HEK293 (cell line): ENCODE measurements around the gene RELT.
"Not testable (repeated sequence)": the region's sequence is repeated elsewhere in the genome, so short reads cannot be mapped to it uniquely, and the experiment has no call there.

Experiments
- CTCF ChIA-PET: fragments of 350-600 bp; formaldehyde crosslinking; extraction: SDS; loops from one replicate; lab custom pipeline; 2021; ENCODE audit warnings: antibody characterized with exemption; lab: Yijun Ruan, JAX
- POLR2A ChIA-PET: fragments of 300-600 bp; formaldehyde crosslinking; extraction: SDS; loops from one replicate; lab custom pipeline; 2020; ENCODE audit warnings: antibody characterized with exemption, inconsistent platforms; lab: Yijun Ruan, JAX
- H3K27ac ChIP-seq: fragments of 200-500 bp; sonication (Bioruptor generic); 2 replicates; pipeline ENCODE4 v1.5.1; 2014; ENCODE audit warnings: low read depth, low read length, control low read depth, inconsistent platforms; ENCODE audit errors: extremely low read depth
- H3K36me3 ChIP-seq, 2 experiments: fragments of 200-500 bp in 1 of 2; sonication (Bioruptor generic) in 1 of 2; 1 replicate in 1 of 2; 2 replicates in 1 of 2; pipeline ENCODE4 v1.5.1; 2014 to 2017; ENCODE audit warnings: inconsistent platforms in 2 of 2, low read length in 2 of 2; ENCODE audit not compliant: control insufficient read depth in 2 of 2, insufficient read depth in 1 of 2
- H3K4me1 ChIP-seq: fragments of 200-500 bp; sonication (Bioruptor generic); 2 replicates; pipeline ENCODE4 v1.5.1; 2014; ENCODE audit warnings: mild to moderate bottlenecking, low read length, inconsistent platforms; ENCODE audit not compliant: control insufficient read depth, insufficient read depth
- H3K4me3 ChIP-seq: 2 replicates; pipeline ENCODE4 v1.5.1; 2011; ENCODE audit warnings: low read depth, mild to moderate bottlenecking, control low read depth, low read length, moderate library complexity
- H3K9me3 ChIP-seq: fragments of 200-500 bp; sonication (Bioruptor generic); 2 replicates; pipeline ENCODE4 v1.5.1; 2014; ENCODE audit warnings: low read depth, low read length, inconsistent platforms; ENCODE audit not compliant: control insufficient read depth, insufficient read depth
- GFI1B ChIP-seq: fragments of 450-650 bp; formaldehyde crosslinking; IDR thresholded peaks from 2 replicates; pipeline ENCODE4 v1.5.1; 2016; ENCODE audit warnings: missing biosample characterization, missing genetic modification characterization
- KLF7 ChIP-seq: fragments of 450-650 bp; formaldehyde crosslinking; IDR thresholded peaks from 2 replicates; pipeline ENCODE4 v1.5.1; 2016; ENCODE audit warnings: missing biosample characterization, missing genetic modification characterization, borderline replicate concordance
- REPIN1 ChIP-seq: fragments of 450-650 bp; formaldehyde crosslinking; IDR thresholded peaks from 2 replicates; pipeline ENCODE4 v1.5.1; 2017; ENCODE audit warnings: missing biosample characterization, missing genetic modification characterization, low read depth
- SP7 ChIP-seq: fragments of 450-650 bp; formaldehyde crosslinking; IDR thresholded peaks from 2 replicates; pipeline ENCODE4 v1.5.1; 2016; ENCODE audit warnings: missing biosample characterization, missing genetic modification characterization
- TSHZ1 ChIP-seq: fragments of 450-650 bp; formaldehyde crosslinking; IDR thresholded peaks from 2 replicates; pipeline ENCODE4 v1.5.1; 2016; ENCODE audit warnings: missing biosample characterization, missing genetic modification characterization, borderline replicate concordance
- WT1 ChIP-seq: fragments of 450-650 bp; formaldehyde crosslinking; IDR thresholded peaks from 2 replicates; pipeline ENCODE4 v1.5.1; 2016; ENCODE audit warnings: missing biosample characterization, missing genetic modification characterization
- YY1 ChIP-seq: fragments of 450-650 bp; formaldehyde crosslinking; IDR thresholded peaks from 2 replicates; pipeline ENCODE4 v1.5.1; 2018; ENCODE audit warnings: missing biosample characterization, missing genetic modification characterization
- YY2 ChIP-seq: fragments of 450-650 bp; formaldehyde crosslinking; IDR thresholded peaks from 2 replicates; pipeline ENCODE4 v1.5.1; 2016; ENCODE audit warnings: missing biosample characterization, missing genetic modification characterization
- ZEB2 ChIP-seq: fragments of 450-650 bp; formaldehyde crosslinking; IDR thresholded peaks from 2 replicates; pipeline ENCODE4 v1.5.1; 2016; ENCODE audit warnings: missing biosample characterization, missing genetic modification characterization
- ZNF133 ChIP-seq: fragments of 450-650 bp; formaldehyde crosslinking; IDR thresholded peaks from 2 replicates; pipeline ENCODE4 v1.5.1; 2016; ENCODE audit warnings: missing biosample characterization, missing genetic modification characterization
- ZNF221 ChIP-seq: fragments of 450-650 bp; formaldehyde crosslinking; IDR thresholded peaks from 2 replicates; pipeline ENCODE4 v1.5.1; 2017; ENCODE audit warnings: missing biosample characterization, missing genetic modification characterization, borderline replicate concordance
- ZNF366 ChIP-seq: fragments of 450-650 bp; formaldehyde crosslinking; conservative IDR thresholded peaks from 2 replicates; pipeline ENCODE4 v1.5.1; 2016; ENCODE audit warnings: missing biosample characterization, missing genetic modification characterization
- ZNF560 ChIP-seq: fragments of 450-650 bp; formaldehyde crosslinking; IDR thresholded peaks from 2 replicates; pipeline ENCODE4 v1.5.1; 2017; ENCODE audit warnings: missing biosample characterization, missing genetic modification characterization, borderline replicate concordance
- ZNF571 ChIP-seq: fragments of 450-650 bp; formaldehyde crosslinking; IDR thresholded peaks from 2 replicates; pipeline ENCODE4 v1.5.0; 2017; ENCODE audit warnings: missing biosample characterization, missing genetic modification characterization
- ZNF580 ChIP-seq: fragments of 450-650 bp; formaldehyde crosslinking; IDR thresholded peaks from 2 replicates; pipeline ENCODE4 v1.5.1; 2016; ENCODE audit warnings: missing biosample characterization, missing genetic modification characterization
- ZNF629 ChIP-seq: fragments of 450-650 bp; formaldehyde crosslinking; IDR thresholded peaks from 2 replicates; pipeline ENCODE4 v1.5.1; 2017; ENCODE audit warnings: missing biosample characterization, missing genetic modification characterization
- ZNF692 ChIP-seq: fragments of 450-650 bp; formaldehyde crosslinking; IDR thresholded peaks from 2 replicates; pipeline ENCODE4 v1.5.1; 2016; ENCODE audit warnings: missing biosample characterization, missing genetic modification characterization
- ZNF704 ChIP-seq: fragments of 450-650 bp; formaldehyde crosslinking; IDR thresholded peaks from 2 replicates; pipeline ENCODE4 v1.5.1; 2016; ENCODE audit warnings: missing biosample characterization, missing genetic modification characterization

The RELT gene

GRCh38 chr11:73430326-73430725 is 54.1 kb downstream of the RELT start:
- no peaks in the 10 kb centered on the region for H3K4me1 ChIP-seq
- no peak overlapping the region for H3K27ac ChIP-seq
- H3K9me3 ChIP-seq, result no peaks in the 10 kb centered on the region
- CTCF ChIA-PET, result interaction anchor here (0.7 to 1.8 kb wide), 3 partner anchors 16 to 81 kb away, joined by 3 to 5 read pairs (median 3); no protein-coding TSS in a partner anchor
- POLR2A ChIA-PET, result no interaction called here
- TF ChIP-seq ZNF221 (no peak), ZNF366 (tag by site-specific recombination) (no peak), KLF7 (tag by site-specific recombination) (no peak), ZNF580 (tag by site-specific recombination) (no peak), ZNF560 (tag by site-specific recombination) (no peak), REPIN1 (no peak)
- TF ChIP-seq, all 188 proteins: peak for 0
- H3K36me3 ChIP-seq, result peaks cover 0 to 7% of the 10 kb centered on the region in 2 experiments; a peak in 2 of 3 replicates
- H3K4me3 ChIP-seq, result no peak overlapping the region

- no peak for TF ChIP-seq ZNF704
- TF ChIP-seq TSHZ1 (tag by site-specific recombination), result no peak
- no peak for TF ChIP-seq GFI1B (tag by site-specific recombination)
- TF ChIP-seq SP7, result no peak
- no peak for TF ChIP-seq ZNF571 (tag by site-specific recombination)
- no peak for TF ChIP-seq WT1 (tag by site-specific recombination)
- TF ChIP-seq KLF7 (tag by site-specific recombination), result no peak
- TF ChIP-seq YY2 (tag by site-specific recombination), result no peak
- TF ChIP-seq ZNF692 (tag by site-specific recombination), result no peak
- no peak for TF ChIP-seq ZNF133
- no peak for TF ChIP-seq YY1 (tag by site-specific recombination)
- no peak for TF ChIP-seq ZEB2 (tag by site-specific recombination)
- no peak for TF ChIP-seq ZNF629 (tag by site-specific recombination)
- Histone ChIP-seq H3K4me3 (no peak overlapping the region), H3K9me3 (no peaks in the 10 kb centered on the region), H3K36me3 (peaks cover 0 to 7% of the 10 kb centered on the region in 2 experiments; a peak in 2 of 3 replicates), H3K4me1 (no peaks in the 10 kb centered on the region), H3K27ac (no peak overlapping the region)
- ChIA-PET CTCF (interaction anchor here (1.1 kb wide), 1 partner anchor 229 kb away, joined by 4 read pairs; no protein-coding TSS in a partner anchor), POLR2A (no interaction called here)
Observed at GRCh38 chr11:73431396-73431795, 55.2 kb downstream of the RELT start.

GRCh38 chr11:73436859-73437258 is 60.7 kb downstream of the RELT start:
- not testable (repeated sequence) for H3K36me3 ChIP-seq, H3K4me1 ChIP-seq, H3K4me3 ChIP-seq, H3K9me3 ChIP-seq, H3K27ac ChIP-seq
- POLR2A ChIA-PET, result interaction anchor here (0.7 kb wide), 1 partner anchor 162 kb away, joined by 3 read pairs; no protein-coding TSS in a partner anchor
- CTCF ChIA-PET, result interaction anchor here (0.7 to 1.4 kb wide), 2 partner anchors 17 to 189 kb away, joined by 3 to 4 read pairs; no protein-coding TSS in a partner anchor
